Mucosa of gallbladder (tissue), 1 donor: ENCODE measurements around the gene TNFAIP3. TPM values are rescaled to one million over a fixed set of nuclear protein-coding genes. Genes with fewer than 3 reads are reported as not detected.

Experiments used
- DNase-seq: peaks from one replicate; pipeline ENCODE4 v3.0.0-alpha.2; 2020; ENCODE audit warnings: low spot score
- total RNA-seq: library from RNA; stranded (reverse); gene quantifications from one replicate; pipeline ENCODE4 v1.2.1, GENCODE V29; 2021
- donor health status: DM: no; HTN: no; CAD: no.

TNFAIP3 gene
- total RNA-seq, 1 donor from 2014 or later = 33.8 TPM

DNA sequence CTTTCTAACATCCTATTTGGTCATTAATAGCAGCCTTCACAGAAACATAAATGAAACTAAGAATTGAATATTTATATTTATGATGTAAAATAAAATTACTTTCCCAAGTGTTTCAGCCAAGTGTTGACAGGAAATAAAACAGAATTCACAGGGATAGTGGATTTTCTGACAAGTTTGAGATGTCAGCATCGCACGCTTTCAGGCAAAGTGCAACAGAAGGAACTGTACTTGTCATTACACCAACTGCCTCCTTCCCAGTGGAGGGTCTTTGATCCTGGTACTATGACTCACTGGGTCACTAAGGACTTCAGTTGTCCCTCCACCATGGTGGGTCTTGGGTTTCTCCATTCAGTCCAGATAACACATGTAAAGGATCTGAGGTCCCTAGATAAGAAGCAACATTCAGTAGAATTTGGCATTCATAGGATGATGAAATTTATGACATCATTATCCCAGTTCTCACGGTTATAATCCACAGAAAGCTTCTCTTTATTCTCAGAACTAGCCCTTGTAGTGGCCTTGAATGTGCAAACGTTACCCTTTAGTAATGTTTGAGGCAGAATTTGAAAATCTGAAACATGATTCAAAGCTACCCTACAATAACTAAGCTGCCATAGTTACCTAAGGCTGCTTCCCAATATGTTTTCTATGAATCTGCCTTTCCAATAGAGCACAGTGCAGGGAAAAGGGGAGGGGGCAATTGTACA lies 3.8 kb upstream of the TNFAIP3 start:
- no peak for DNase-seq

DNA sequence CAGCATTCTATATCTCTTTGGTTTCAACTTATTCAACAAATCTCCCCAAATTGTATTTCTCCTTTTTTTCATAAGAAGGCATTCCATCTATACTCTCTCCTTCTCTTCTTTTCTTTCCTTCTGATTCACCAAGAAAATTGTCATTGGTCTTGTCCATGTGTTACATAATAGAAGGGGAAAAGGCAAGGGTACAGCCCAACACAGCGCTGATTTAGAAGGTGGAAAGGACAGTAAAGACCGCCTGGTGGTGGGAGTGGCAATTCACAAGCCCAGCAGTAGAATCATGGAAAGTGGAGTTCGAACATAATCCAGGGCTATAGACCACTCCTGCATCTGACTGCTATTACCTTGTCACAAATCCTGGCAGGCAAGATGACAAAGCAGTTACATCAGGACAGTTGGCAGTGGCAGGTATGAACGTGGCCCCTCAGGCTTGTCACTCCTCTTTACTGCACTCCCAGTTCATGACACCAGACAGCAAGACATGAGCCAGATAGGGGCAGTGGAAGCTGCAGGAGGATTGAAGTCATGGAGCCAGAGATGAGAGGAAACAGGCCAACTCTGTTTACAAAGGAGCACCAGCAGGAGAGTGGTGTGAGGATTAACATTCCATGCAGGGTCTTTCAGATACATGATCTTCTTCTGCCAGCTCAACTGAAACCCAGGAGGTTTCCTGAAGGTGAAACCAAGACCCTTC lies 2.1 kb upstream of the TNFAIP3 start:
- no peak for DNase-seq

DNA sequence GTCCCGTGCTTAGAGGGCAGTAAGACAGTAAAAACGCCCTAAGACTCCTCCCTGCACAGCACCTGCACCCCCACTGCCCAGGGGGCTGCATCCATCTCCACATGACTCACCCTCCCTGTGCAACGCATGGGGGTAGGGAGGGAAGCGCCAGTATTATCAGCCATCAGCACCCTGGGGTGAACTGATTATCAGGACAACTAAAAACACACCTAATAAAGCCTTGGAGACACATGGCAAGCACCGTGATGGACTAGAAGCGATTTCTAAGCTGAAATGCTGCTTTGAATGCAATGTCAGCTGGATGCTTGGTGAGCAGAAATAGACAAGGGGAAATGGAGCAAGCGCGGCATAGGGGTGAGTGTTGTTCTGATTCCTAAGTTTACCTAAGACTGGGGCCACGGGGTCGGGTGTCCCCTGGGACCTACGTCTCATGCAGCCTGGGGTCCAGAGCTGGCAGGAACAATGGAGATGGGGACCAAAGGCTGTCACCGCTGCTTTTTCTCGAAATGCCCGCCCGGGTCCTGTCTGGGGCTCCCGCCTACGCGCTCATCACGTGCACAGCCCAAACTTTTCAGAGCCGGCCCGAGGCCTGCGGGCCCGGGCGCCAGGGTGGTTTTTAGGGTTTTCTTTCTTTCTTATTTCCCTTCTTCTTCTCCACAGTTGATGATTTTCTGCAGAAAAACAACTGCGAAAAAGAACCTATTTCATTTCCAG lies 702 bp upstream of the TNFAIP3 start:
- DNase-seq = no peak

DNA sequence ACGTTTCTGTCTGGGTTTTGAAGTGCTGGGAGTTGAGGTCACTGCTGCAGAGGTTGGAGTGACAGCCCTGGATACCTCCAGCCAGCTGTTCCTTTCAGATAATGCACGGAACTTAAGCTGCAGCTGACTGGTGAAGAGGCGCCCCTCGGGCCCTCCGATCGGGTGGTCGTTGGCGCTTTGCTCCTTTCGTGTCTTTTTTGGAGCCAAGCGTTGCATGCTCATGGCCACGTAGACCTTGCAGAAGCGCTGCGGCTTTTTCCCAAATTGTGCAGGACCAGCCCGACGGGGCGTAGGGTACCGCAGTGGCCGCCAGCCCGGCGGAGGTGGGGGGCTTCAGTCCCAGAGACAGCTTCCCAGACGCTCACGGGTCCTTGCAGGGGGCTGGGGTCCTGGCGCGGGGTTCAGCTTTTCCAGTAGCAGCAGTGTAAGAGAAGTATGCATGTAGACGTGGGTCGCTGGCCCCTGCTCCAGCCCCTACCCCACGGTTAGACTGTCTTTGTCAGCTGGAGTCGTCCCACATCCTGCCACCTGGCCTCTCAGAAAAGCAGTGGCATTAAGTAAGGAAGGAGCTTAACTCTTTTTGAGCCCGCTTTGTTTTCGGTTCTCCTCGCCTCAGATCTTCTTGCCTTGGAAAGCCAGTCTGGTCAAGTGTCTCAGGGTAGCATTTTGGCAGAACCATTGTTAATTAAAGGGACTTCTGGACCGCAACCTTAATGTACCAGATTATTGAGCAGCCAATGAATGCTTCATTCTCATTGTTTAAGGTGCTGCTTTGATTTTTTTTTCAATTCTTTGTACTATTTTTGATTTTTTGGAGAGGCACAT lies 838 bp downstream of the TNFAIP3 start:
- DNase-seq = no peak

- no peak for DNase-seq
These were observed 1.9 kb downstream of the TNFAIP3 start for GRCh38 chr6:137868721-137869548.

DNA sequence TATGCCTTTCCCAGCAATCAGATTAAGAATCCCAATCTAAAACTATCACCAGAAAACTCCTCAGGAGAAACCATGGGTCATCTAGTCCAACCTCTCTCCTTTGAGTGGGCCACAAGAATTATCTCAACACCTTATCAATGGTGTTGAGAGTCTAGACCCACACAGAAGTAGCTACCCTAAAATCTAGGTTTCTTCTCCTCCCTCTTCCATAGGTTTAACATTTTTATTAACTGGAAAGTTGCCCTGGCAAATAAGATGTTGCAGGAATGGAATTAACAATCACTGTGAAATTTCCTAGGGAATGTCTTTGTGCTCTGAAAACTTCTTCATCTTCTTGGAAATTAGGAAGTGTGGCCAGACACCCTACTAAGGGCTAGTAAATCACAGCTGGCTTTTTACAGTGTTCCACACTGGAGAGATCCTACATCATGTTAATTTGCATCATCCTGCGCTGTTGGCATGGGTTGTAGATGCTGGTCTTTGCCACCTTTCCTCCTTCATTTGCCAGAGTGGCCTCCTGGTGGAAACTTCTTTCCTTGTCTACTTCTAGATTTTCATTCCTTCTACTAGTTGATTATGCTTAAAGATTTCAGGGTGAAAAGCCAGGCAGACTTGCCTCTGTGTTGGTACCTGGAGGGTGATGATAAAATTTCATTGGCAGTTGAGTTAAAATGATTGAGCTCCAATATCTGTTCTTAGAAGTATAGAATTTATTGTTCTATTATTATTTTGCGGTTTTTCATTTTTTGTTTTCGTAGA lies 2.7 kb downstream of the TNFAIP3 start:
- no peak for DNase-seq

DNA sequence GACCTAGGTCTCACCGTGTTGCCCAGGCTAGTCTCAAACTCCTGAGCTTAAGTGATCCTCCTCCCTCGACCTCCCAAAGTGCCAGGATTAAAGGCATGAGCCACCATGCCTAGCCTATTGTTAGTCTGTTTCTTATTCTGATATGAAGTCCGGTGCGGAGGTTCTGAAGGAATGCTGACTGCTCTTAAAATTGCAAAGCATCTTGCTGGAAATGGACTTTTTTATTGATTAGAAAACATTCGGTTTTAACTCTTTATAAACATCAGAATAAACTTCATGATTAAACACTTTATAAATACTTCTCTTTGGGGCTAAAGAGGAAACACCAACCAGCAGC lies 3.2 kb downstream of the TNFAIP3 start:
- DNase-seq = no peak

- DNase-seq = no peak
These were observed 3.7 kb downstream of the TNFAIP3 start for GRCh38 chr6:137870744-137871247.

DNA sequence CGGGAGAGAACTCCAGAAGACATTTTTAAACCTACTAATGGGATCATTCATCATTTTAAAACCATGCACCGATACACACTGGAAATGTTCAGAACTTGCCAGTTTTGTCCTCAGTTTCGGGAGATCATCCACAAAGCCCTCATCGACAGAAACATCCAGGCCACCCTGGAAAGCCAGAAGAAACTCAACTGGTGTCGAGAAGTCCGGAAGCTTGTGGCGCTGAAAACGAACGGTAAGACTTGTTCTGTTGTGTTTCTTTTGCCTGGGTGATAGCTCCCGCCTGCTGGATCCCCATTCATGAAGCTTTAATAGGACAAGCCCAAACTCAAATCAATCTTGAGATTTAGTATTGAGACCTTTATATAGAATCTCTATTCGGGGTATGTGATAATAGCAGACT lies 4.2 kb downstream of the TNFAIP3 start:
- no peak for DNase-seq

- DNase-seq = no peak
These were observed 4.9 kb downstream of the TNFAIP3 start for GRCh38 chr6:137871831-137872454.

DNA sequence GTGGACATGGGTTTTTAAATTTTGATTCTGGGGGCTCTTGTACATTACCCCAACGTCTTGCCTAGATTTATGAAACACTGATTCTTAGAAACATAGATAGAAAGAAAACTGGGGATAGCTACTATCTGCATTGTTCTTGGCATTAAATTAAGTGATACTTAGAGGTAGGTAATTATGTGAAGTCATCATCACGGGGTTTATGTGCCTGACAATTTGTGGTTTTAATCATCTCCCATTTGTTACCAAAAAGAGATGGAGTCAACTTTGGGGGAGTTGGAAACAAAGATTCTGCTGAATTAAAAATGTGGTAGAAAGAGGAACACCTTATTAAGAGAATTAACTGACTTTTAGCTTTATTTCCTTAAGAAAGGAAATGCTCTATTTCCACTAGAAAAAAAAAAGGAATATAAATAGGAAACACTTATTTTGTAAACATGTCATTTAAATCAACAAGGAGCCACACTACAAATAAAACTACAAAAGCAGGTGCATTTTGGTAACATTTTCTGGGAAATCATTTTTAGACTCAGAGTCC lies 5.6 kb downstream of the TNFAIP3 start:
- DNase-seq = no peak

DNA sequence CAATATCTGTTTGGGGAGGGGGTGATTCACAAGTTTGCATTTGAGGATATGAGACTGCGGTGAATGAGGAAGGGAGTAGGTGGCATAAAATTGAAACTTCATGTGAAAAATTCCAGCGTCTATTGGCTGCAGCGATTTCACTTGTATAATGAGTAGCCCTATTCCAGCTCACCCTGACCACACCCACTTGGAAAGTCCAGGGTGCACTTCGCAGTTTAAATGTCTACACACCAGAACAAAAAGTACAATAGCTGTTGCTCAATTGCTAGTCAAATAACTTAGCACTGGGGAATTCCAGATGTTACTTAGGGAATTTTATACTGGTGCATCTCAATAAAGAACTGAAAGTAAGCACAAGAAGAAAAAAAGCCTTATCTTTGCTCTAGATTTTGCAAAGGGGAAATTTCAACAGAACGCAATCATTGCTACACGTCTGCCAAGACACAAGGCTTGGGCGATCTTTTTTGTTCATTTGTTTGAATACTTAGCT lies 6.3 kb downstream of the TNFAIP3 start:
- peak; percentile 83 for DNase-seq

- no peak for DNase-seq
These were observed 7.4 kb downstream of the TNFAIP3 start for GRCh38 chr6:137874204-137875057.

GRCh38 chr6:137875058-137875520 lies 8.0 kb downstream of the TNFAIP3 start:
- DNase-seq = no peak

GRCh38 chr6:137875606-137876005 lies 8.5 kb downstream of the TNFAIP3 start:
- DNase-seq = no peak

- DNase-seq = no peak
These were observed 9.5 kb downstream of the TNFAIP3 start for GRCh38 chr6:137876547-137876946.

DNA sequence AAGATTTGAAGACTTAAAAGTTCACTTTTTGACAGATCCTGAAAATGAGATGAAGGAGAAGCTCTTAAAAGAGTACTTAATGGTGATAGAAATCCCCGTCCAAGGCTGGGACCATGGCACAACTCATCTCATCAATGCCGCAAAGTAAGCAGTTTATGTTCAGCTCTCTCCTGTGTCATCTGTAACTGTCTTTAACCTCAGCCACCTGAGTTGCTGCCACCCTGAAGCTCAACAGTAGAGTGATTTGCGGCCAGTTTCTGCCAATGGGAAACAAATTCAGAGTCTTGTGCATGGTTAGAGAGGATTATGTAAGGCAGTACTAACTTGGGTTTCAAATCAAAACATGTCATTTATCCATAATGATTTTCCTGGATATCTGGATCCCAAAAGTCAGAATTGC lies 10.1 kb downstream of the TNFAIP3 start:
- no peak for DNase-seq

DNA sequence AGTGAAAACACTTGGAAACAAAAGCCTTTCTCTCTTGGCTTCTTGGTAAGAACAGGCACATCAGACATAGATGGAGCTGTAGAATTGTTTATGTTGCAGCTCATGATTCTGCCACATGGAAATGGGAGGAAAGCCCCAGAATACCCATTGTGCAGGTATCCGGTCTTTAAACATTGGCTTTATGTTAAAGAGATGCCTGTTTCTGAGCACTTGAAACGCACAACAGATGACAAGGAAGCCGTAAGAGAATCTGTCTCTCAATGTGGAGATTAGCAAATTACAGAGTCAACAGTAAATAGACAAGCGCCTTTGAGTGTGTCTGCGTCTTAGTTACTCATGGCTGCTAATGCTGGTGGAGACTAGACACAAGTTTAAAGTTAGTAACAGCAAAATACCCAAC lies 10.5 kb downstream of the TNFAIP3 start:
- DNase-seq = no peak
